A673 (cell line): ENCODE results near the gene HRH1. TPM values are rescaled to one million over a fixed set of nuclear protein-coding genes. Genes with fewer than 3 reads are reported as not detected.
"Not testable (repeated sequence)": the region's sequence is repeated elsewhere in the genome, so short reads cannot be mapped to it uniquely, and the experiment has no call there.

Experiments
- BruUV-seq: library from RNA; stranded (reverse); fragments of 400-500 nt; replicated peaks from 2 replicates; lab custom pipeline; 2021; lab: Mats Ljungman, UMichigan
- CTCF ChIA-PET: fragments of 300-600 bp; sonication (Branson Sonifier 250); formaldehyde crosslinking; loops from one replicate; lab custom pipeline; 2022; ENCODE audit warnings: antibody characterized with exemption; lab: Charles Lee
- POLR2A ChIA-PET: fragments of 300-600 bp; sonication (Branson Sonifier 250); formaldehyde crosslinking; loops from one replicate; lab custom pipeline; 2022; ENCODE audit warnings: antibody characterized with exemption; ENCODE audit not compliant: low non-redundant PET; lab: Charles Lee
- DNase-seq: peaks from one replicate; pipeline ENCODE4 v3.0.0-alpha.2; 2015; ENCODE audit warnings: low spot score
- H3K27ac ChIP-seq: fragments of 200-600 bp; sonication (generic); 2 replicates; pipeline ENCODE4 v1.5.1; 2016; ENCODE audit warnings: mixed run types, low read depth, mild to moderate bottlenecking, mixed read lengths, antibody characterized with exemption, low read length; ENCODE audit not compliant: poor library complexity, severe bottlenecking
- H3K27me3 ChIP-seq: fragments of 200-600 bp; sonication (generic); replicated peaks from 2 replicates; pipeline ENCODE4 v1.6.1; 2017; ENCODE audit warnings: mixed run types, low read depth, mild to moderate bottlenecking, mixed read lengths, antibody characterized with exemption, low read length; ENCODE audit not compliant: insufficient read depth, poor library complexity
- H3K36me3 ChIP-seq: fragments of 200-600 bp; sonication (generic); 2 replicates; pipeline ENCODE4 v1.6.1; 2016; ENCODE audit warnings: mixed run types, mild to moderate bottlenecking, mixed read lengths, antibody characterized with exemption, low read length; ENCODE audit not compliant: insufficient read depth, poor library complexity, severe bottlenecking
- H3K4me1 ChIP-seq: fragments of 200-600 bp; sonication (generic); 2 replicates; pipeline ENCODE4 v1.6.1; 2017; ENCODE audit warnings: mixed run types, mild to moderate bottlenecking, mixed read lengths, antibody characterized with exemption, low read length; ENCODE audit not compliant: insufficient read depth, poor library complexity, severe bottlenecking
- H3K4me3 ChIP-seq: fragments of 200-600 bp; sonication (generic); 2 replicates; pipeline ENCODE4 v1.5.1; 2016; ENCODE audit warnings: low read depth, mixed run types, mild to moderate bottlenecking, mixed read lengths, low read length; ENCODE audit not compliant: poor library complexity, severe bottlenecking
- H3K9me3 ChIP-seq: fragments of 200-600 bp; sonication (generic); 2 replicates; pipeline ENCODE4 v1.6.1; 2016; ENCODE audit warnings: mixed run types, low read depth, mild to moderate bottlenecking, mixed read lengths, antibody characterized with exemption, low read length; ENCODE audit not compliant: poor library complexity, severe bottlenecking
- EZH2 ChIP-seq: fragments of 200-600 bp; sonication (generic); IDR thresholded peaks from 2 replicates; pipeline ENCODE4 v1.6.1; 2017; ENCODE audit warnings: borderline replicate concordance, low read depth, mild to moderate bottlenecking, mixed read lengths, antibody characterized with exemption, low read length; ENCODE audit not compliant: poor library complexity, severe bottlenecking
- intact Hi-C: fragments of 100-400 bp; cut with micrococcal nuclease; formaldehyde crosslinking; loops from one replicate; pipeline ENCODE4 v1.10.0; 2022; ENCODE audit not compliant: unreplicated experiment
- total RNA-seq: library from RNA; stranded (reverse); gene quantifications from 2 replicates; pipeline ENCODE4 v1.2.3, GENCODE V29; 2021
- TF ChIP-seq, protein P1 (sequence below): fragments of 300-800, 200-600 bp; sonication (generic); conservative IDR thresholded peaks from 2 replicates; pipeline ENCODE4 v1.5.1; 2017; ENCODE audit warnings: low read depth, mild to moderate bottlenecking, antibody characterized with exemption, low read length, moderate library complexity, mixed read lengths

Gene HRH1
- total RNA-seq, 1 experiment from 2014 or later = 0.92 TPM

- POLR2A ChIA-PET = no interaction called here
- BruUV-seq = no TSS peak
- intact Hi-C loops = no loop called here
- Histone ChIP-seq H3K4me3 (no peak overlapping the region), H3K27me3 (no peaks in the 10 kb centered on the region), H3K36me3 (no peaks in the 10 kb centered on the region), H3K4me1 (no peaks in the 10 kb centered on the region), H3K9me3 (no peaks in the 10 kb centered on the region), H3K27ac (no peak overlapping the region)
- no peak for DNase-seq
- TF ChIP-seq, protein P1, sequence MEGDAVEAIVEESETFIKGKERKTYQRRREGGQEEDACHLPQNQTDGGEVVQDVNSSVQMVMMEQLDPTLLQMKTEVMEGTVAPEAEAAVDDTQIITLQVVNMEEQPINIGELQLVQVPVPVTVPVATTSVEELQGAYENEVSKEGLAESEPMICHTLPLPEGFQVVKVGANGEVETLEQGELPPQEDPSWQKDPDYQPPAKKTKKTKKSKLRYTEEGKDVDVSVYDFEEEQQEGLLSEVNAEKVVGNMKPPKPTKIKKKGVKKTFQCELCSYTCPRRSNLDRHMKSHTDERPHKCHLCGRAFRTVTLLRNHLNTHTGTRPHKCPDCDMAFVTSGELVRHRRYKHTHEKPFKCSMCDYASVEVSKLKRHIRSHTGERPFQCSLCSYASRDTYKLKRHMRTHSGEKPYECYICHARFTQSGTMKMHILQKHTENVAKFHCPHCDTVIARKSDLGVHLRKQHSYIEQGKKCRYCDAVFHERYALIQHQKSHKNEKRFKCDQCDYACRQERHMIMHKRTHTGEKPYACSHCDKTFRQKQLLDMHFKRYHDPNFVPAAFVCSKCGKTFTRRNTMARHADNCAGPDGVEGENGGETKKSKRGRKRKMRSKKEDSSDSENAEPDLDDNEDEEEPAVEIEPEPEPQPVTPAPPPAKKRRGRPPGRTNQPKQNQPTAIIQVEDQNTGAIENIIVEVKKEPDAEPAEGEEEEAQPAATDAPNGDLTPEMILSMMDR = no peak
- TF ChIP-seq EZH2 = no peak
- CTCF ChIA-PET = no interaction called here
Measured at GRCh38 chr3:11165476-11165875, 11.2 kb downstream of the HRH1 start.

DNA sequence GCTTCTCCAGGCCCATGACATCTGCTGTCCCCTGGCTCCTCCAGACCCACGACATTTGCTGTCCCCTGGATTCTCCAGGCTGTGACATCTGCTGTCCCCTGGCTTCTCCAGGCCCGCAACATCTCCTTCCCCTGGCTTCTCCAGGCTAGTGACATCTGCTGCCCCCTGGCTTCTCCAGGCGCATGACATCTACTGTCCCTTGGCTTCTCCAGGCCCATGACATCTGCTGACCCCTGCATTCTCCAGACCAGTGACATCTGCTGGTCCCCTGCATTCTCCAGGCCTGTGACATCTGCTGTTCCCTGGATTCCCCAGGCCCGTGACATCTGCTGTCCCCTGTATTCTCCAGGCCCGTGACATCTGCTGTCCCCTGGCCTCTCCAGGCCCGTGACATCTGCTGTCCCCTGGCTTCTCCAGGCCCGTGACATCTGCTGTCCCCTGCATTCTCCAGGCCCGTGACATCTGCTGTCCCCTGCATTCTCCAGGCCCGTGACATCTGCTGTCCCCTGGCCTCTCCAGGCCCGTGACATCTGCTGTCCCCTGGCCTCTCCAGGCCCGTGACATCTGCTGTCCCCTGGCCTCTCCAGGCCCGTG, 12.6 kb downstream of the HRH1 start:
- H3K27me3 ChIP-seq, DNase-seq, H3K27ac ChIP-seq, H3K36me3 ChIP-seq, BruUV-seq, POLR2A ChIA-PET, H3K4me1 ChIP-seq, CTCF ChIA-PET, H3K4me3 ChIP-seq, H3K9me3 ChIP-seq, intact Hi-C loops: not testable (repeated sequence)

GRCh38 chr3:11167590-11167989, 13.3 kb downstream of the HRH1 start:
- no peak for DNase-seq
- no peak overlapping the region for H3K27ac ChIP-seq
- H3K9me3 ChIP-seq = no peaks in the 10 kb centered on the region
- no TSS peak for BruUV-seq
- H3K4me1 ChIP-seq = no peaks in the 10 kb centered on the region
- no peaks in the 10 kb centered on the region for H3K36me3 ChIP-seq
- H3K27me3 ChIP-seq = no peaks in the 10 kb centered on the region
- POLR2A ChIA-PET = no interaction called here
- TF ChIP-seq, protein P1 = no peak
- TF ChIP-seq EZH2 = no peak
- intact Hi-C loops = no loop called here
- CTCF ChIA-PET = no interaction called here
- H3K4me3 ChIP-seq = no peak overlapping the region

- TF ChIP-seq, protein P1 = no peak
- TF ChIP-seq EZH2 = no peak
- Histone ChIP-seq H3K27me3 (no peaks in the 10 kb centered on the region), H3K9me3 (no peaks in the 10 kb centered on the region), H3K4me1 (no peaks in the 10 kb centered on the region), H3K4me3 (no peak overlapping the region), H3K27ac (no peak overlapping the region), H3K36me3 (no peaks in the 10 kb centered on the region)
- intact Hi-C loops = no loop called here
- no peak for DNase-seq
- ChIA-PET POLR2A (no interaction called here), CTCF (no interaction called here)
- no TSS peak for BruUV-seq
Measured at GRCh38 chr3:11168406-11168805, 14.1 kb downstream of the HRH1 start.
